HuH-7.5 (cell line): ENCODE results near the gene MED12L.
"Not testable (repeated sequence)": the region's sequence is repeated elsewhere in the genome, so short reads cannot be mapped to it uniquely, and the experiment has no call there.

Experiments used
- DNase-seq: peaks from one replicate; pipeline ENCODE4 v3.0.0; 2011; ENCODE audit warnings: low spot score

MED12L gene, protein sequence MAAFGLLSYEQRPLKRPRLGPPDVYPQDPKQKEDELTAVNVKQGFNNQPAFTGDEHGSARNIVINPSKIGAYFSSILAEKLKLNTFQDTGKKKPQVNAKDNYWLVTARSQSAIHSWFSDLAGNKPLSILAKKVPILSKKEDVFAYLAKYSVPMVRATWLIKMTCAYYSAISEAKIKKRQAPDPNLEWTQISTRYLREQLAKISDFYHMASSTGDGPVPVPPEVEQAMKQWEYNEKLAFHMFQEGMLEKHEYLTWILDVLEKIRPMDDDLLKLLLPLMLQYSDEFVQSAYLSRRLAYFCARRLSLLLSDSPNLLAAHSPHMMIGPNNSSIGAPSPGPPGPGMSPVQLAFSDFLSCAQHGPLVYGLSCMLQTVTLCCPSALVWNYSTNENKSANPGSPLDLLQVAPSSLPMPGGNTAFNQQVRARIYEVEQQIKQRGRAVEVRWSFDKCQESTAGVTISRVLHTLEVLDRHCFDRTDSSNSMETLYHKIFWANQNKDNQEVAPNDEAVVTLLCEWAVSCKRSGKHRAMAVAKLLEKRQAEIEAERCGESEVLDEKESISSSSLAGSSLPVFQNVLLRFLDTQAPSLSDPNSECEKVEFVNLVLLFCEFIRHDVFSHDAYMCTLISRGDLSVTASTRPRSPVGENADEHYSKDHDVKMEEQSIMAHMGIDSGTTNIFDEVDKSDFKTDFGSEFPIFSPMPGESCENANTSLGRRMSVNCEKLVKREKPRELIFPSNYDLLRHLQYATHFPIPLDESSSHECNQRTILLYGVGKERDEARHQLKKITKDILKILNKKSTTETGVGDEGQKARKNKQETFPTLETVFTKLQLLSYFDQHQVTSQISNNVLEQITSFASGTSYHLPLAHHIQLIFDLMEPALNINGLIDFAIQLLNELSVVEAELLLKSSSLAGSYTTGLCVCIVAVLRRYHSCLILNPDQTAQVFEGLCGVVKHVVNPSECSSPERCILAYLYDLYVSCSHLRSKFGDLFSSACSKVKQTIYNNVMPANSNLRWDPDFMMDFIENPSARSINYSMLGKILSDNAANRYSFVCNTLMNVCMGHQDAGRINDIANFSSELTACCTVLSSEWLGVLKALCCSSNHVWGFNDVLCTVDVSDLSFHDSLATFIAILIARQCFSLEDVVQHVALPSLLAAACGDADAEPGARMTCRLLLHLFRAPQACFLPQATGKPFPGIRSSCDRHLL (N-terminal part only)

GRCh38 chr3:151085227-151085888 lies at the start of gene MED12L:
TSS of gene MED12L (plus strand) at chr3:151085664. CDS start at chr3:151086927, 1,263 bp downstream.
- peak; percentile 86 for DNase-seq

GRCh38 chr3:151037746-151038477 lies 47.6 kb upstream of the MED12L start:
- DNase-seq, result no peak

DNA sequence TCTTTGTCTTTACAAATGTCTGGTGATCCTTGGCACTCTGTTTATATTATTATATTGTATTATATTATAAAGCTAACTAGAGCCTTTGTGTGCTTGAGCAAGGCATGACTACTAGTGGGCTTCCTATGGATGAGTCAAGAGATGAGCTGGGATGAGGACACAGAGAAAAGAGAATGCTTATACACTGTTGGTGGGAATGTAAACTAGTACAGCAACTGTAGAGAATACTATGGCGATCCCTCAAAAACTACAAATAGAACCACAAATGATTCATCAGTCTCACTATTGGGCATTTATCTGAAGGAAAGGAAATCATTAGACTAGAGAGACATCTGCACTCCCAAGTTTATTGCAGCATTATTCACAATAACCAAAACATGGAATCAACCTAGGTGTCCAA lies 40.8 kb upstream of the MED12L start:
- DNase-seq, result no peak

GRCh38 chr3:151047636-151048035 lies 37.8 kb upstream of the MED12L start:
- no peak for DNase-seq

GRCh38 chr3:151051533-151051932 lies 33.9 kb upstream of the MED12L start:
- DNase-seq, result no peak

DNA sequence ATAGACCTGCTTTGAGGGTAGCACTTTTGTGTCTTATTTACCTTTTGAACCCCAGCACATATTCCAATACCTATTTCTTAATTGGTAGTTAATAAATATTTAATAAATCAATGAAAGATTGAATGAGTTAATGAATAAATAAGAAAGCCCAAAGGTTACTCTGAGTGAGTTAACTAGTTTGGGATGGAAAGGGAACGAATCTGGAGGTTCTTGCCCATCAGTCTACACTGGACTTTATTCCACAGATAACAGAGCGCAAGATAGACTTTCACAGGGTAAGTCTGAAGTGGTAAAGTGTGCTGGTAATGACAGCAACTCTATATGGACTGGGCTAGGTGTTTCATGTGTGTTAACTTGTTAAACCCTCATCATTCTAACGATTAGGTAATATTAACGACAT lies 33.1 kb upstream of the MED12L start:
- no peak for DNase-seq

DNA sequence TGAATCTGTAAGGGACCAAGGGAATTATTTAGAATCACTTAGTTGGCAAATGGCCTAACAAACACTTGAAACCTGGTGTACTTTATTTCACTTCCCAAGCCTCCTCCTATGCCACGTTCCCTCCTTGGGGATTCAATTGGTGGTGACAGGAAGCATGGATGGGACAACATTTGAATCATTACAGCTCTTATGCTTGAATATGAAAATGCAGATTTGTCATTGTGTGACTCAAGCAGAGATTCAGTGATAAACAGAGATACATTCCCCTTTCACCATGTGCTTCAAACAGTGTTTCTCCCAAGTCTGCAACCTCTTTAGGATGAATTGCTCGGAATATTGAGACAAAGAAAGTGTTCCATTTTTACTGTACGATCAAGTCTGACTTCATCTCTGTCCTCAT lies 32.7 kb upstream of the MED12L start:
- DNase-seq, result no peak

DNA sequence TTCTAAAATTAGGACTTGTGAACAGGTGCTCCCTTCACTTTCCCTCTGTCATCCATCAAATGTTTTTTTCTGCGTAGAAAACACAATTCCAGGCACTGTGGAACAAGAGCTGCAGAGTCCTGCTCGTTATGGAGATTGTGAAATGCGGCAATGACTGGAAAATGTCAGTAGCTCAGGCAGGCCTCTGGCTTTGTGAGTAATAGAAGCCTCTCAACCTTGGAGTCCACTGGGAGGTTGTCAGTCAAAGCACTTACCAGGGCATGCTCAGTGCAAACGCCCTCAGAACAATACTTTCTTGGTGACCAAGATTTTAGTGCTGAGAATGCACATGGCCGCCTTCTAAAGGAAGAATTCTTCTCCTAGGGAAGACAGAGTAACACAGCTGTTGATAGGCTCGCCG lies 26.7 kb upstream of the MED12L start:
- no peak for DNase-seq

- no peak for DNase-seq
These were observed 22.9 kb upstream of the MED12L start for GRCh38 chr3:151062611-151063010.

GRCh38 chr3:151067158-151067557 lies 18.3 kb upstream of the MED12L start:
- no peak for DNase-seq

DNA sequence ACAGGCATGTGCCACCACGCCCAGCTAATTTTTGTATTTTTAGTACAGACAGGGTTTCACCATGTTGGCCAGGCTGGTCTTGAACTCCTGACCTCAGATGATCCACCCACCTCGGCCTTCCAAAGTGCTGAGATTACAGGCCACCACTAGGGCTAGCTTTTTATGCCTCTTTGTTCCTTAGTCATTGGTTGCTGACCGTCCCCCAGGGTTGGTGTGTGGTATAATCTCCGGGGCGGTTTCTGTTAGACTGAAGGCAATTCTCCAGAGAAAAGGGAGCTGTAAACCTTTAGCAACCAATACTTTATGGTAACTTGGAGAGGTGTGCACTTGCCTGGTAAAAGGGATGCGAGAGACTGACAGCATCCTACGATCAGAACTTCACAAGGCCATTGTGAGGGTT lies 12.6 kb upstream of the MED12L start:
- not testable (repeated sequence) for DNase-seq

DNA sequence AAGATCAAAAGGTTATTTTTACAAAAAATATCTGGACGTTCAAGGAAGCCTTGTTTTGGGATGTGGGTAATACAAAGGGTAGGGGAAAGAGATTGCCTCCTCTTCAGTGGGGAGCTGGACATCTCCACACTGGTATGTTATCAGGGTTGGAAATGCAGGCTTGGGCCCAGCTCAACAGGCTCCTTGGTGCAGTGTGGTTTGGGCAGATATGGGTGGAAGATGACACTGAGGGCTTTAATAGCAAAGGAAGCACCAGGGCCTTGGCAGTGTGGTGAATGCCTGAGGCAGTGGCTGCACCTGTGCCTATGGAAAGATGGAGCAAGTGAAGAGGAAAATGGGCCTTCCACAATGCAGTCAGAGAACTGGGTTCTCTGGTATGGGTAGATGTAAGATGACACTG lies 11.2 kb upstream of the MED12L start:
- DNase-seq, result no peak

DNA sequence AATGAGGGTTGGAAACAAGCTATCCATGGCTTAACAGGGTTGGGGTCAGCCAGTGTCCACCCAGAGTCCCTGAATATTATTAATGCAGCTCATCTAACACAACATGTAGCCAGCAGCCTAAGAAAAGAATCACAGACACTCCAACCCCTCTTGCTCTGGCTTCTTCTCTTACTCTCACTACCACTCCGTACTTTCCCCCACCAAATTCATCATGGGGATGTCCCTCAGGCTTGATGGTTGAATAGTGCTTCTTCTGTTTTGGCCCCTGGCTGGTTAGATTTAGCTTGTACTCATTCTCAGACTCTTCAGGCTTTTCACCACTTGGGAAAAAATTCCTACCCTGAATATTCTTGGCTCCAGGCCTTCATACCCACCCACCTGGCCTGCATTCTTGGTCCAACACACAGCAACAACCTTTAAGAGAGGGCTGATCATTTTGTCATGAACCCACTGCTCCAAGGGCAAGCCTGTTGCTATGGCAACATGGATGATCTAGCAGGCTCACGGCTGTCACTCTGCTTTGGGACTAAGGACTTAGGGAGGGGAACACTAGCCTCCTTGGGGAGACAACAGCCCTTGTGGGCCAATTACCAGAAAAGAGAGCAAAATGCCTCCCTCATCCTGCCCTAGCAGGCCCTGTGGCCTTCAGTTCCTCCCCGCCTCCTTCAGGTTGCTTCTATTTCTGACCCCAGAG lies 9.4 kb upstream of the MED12L start:
- DNase-seq, result no peak

DNA sequence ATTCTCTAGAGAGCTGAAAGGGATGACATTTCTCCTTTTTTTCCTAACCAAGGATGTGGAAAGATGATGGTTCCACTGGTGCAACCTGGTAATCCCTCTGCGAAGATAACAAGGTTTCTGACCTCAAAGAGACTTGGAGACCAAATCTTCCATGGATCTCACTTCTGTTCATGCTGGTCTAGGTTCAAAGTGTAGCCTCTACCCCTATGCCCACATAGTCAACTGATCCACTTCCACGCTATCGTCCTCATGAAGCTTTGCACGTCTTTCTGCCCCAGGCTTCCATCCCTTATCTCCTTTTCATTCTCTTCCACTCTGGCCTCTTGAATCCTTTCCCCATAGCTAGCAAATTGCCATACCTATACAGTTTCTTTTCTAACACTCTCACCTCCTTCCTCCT lies 8.8 kb upstream of the MED12L start:
- no peak for DNase-seq

GRCh38 chr3:151081082-151081481 lies 4.4 kb upstream of the MED12L start:
- DNase-seq, result not testable (repeated sequence)

DNA sequence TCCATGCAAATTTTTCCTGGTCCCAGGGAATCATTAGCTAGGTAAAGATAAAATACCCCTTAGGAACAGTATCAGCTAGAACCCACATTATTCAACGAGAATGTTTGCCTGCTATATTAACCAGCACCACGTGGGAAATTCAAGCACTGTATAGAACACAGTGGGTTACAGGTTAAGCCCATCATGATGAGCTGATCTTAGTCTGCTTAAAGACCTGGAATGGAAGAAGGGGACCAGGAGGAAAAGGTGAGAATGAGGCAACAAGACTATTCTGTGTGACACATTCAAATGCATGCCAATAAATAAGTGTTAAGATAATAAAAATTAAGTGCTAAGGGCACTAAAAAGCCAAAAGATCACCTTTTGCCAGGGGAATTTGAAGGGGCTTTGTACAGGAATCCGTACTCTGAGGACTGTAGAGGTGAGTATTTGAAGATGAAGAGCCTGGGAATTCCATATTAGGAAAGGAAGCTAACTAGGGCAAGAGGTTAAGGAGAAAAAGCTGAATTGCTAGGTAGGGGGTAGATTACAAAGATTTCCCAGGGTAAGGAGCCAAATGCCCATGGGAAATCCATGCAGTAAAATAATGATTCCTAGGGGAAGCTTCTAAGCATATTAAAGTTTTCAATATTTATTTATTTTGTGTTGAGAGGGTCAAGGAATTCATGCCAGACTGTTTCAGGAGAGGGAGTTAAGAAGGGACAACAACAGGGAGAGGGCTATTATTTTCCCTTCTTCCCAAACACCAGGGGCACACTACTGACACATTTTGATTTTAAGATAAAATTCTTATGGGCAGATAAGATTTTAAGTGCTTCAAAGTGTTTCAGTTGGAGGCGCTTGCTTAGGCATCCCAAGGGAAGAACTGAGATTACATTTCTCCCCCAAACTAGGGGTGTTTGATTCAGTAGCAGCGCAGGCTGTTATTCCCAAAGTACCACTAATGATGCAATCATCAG lies 2.3 kb upstream of the MED12L start:
- no peak for DNase-seq

DNA sequence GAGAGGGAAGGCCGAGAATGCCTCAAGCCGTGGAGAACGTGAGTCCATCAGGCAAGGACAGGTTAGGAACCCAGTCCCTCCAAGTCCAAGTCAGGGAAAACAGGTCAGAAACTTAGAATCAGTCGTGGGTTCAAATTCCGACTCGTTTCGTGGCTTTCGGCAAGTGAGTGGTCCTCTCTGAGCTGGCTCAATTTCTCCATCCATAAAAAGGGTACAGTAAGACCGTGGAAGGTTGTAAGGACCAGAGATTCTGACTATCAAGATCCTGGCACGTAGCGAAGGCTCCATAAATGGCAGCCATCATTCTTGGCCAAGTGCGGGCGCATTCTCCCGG lies 604 bp upstream of the MED12L start:
- no peak for DNase-seq

- peak; percentile 52 for DNase-seq
These were observed 522 bp downstream of the MED12L start for GRCh38 chr3:151085889-151086483.
